Skeletal muscle satellite cell (primary cell): Measurements from ENCODE around the gene ATXN7L1.

Experiments used
- H3K27me3 ChIP-seq: 2 replicates; pipeline ENCODE4 v1.7.0; 2013; ENCODE audit warnings: low read length; ENCODE audit not compliant: control insufficient read depth, insufficient read depth
- H3K36me3 ChIP-seq: 2 replicates; pipeline ENCODE4 v1.7.0; 2013; ENCODE audit warnings: mild to moderate bottlenecking, control low read depth, low read length; ENCODE audit not compliant: insufficient read depth
- H3K4me1 ChIP-seq: 2 replicates; pipeline ENCODE4 v1.7.0; 2013; ENCODE audit warnings: low read length; ENCODE audit not compliant: control insufficient read depth, insufficient read depth
- H3K4me2 ChIP-seq: 2 replicates; pipeline ENCODE4 v1.7.0; 2013; ENCODE audit warnings: mild to moderate bottlenecking, low read length
- H3K4me3 ChIP-seq: 2 replicates; pipeline ENCODE4 v1.7.0; 2013; ENCODE audit warnings: low read length
- H3K9ac ChIP-seq: 2 replicates; pipeline ENCODE4 v1.7.0; 2013; ENCODE audit warnings: mild to moderate bottlenecking, low read depth, low read length, moderate library complexity
- H3K9me3 ChIP-seq: replicated peaks from 2 replicates; pipeline ENCODE4 v1.7.0; 2013; ENCODE audit warnings: mild to moderate bottlenecking, control low read depth, low read length

ATXN7L1 gene

GRCh38 chr7:105580022-105580740 lies 296.2 kb downstream of the ATXN7L1 start:
- H3K9ac ChIP-seq: no peak overlapping the region
- no peak overlapping the region for H3K4me3 ChIP-seq
- no peaks in the 10 kb centered on the region for H3K9me3 ChIP-seq
- H3K36me3 ChIP-seq: no peaks in the 10 kb centered on the region
- H3K4me2 ChIP-seq: no peak overlapping the region
- H3K4me1 ChIP-seq: peaks cover 6% of the 10 kb centered on the region
- no peaks in the 10 kb centered on the region for H3K27me3 ChIP-seq

GRCh38 chr7:105578496-105578895 lies 297.9 kb downstream of the ATXN7L1 start:
- Histone ChIP-seq H3K36me3 (no peaks in the 10 kb centered on the region), H3K27me3 (no peaks in the 10 kb centered on the region), H3K4me2 (no peak overlapping the region), H3K4me3 (no peak overlapping the region), H3K9me3 (no peaks in the 10 kb centered on the region), H3K9ac (no peak overlapping the region), H3K4me1 (peaks cover 6% of the 10 kb centered on the region)

GRCh38 chr7:105577251-105577650 lies 299.1 kb downstream of the ATXN7L1 start:
- Histone ChIP-seq H3K27me3 (no peaks in the 10 kb centered on the region), H3K9ac (no peak overlapping the region), H3K9me3 (no peaks in the 10 kb centered on the region), H3K4me3 (no peak overlapping the region), H3K4me2 (no peak overlapping the region), H3K4me1 (peaks cover 6% of the 10 kb centered on the region), H3K36me3 (no peaks in the 10 kb centered on the region)

- no peaks in the 10 kb centered on the region for H3K9me3 ChIP-seq
- H3K27me3 ChIP-seq: no peaks in the 10 kb centered on the region
- no peak overlapping the region for H3K4me3 ChIP-seq
- H3K9ac ChIP-seq: no peak overlapping the region
- H3K4me1 ChIP-seq: no peaks in the 10 kb centered on the region
- peaks cover 15% of the 10 kb centered on the region for H3K36me3 ChIP-seq
- H3K4me2 ChIP-seq: no peak overlapping the region
These were observed 304.5 kb downstream of the ATXN7L1 start for GRCh38 chr7:105571891-105572290.

- no peaks in the 10 kb centered on the region for H3K27me3 ChIP-seq
- H3K4me1 ChIP-seq: no peaks in the 10 kb centered on the region
- no peak overlapping the region for H3K4me3 ChIP-seq
- no peak overlapping the region for H3K9ac ChIP-seq
- H3K36me3 ChIP-seq: peaks cover 36% of the 10 kb centered on the region
- H3K9me3 ChIP-seq: no peaks in the 10 kb centered on the region
- H3K4me2 ChIP-seq: no peak overlapping the region
These were observed 308.6 kb downstream of the ATXN7L1 start for GRCh38 chr7:105567821-105568220.

GRCh38 chr7:105567024-105567423 lies 309.4 kb downstream of the ATXN7L1 start:
- Histone ChIP-seq H3K9ac (no peak overlapping the region), H3K27me3 (no peaks in the 10 kb centered on the region), H3K9me3 (no peaks in the 10 kb centered on the region), H3K4me1 (no peaks in the 10 kb centered on the region), H3K4me2 (no peak overlapping the region), H3K36me3 (peaks cover 36% of the 10 kb centered on the region), H3K4me3 (no peak overlapping the region)

GRCh38 chr7:105565190-105565589 lies 311.2 kb downstream of the ATXN7L1 start:
- peaks cover 38% of the 10 kb centered on the region for H3K36me3 ChIP-seq
- H3K4me2 ChIP-seq: no peak overlapping the region
- H3K9ac ChIP-seq: no peak overlapping the region

GRCh38 chr7:105559926-105560325 lies 316.5 kb downstream of the ATXN7L1 start:
- Histone ChIP-seq H3K4me2 (no peak overlapping the region), H3K9me3 (no peaks in the 10 kb centered on the region), H3K27me3 (no peaks in the 10 kb centered on the region), H3K4me1 (no peaks in the 10 kb centered on the region), H3K9ac (no peak overlapping the region), H3K36me3 (peaks cover 36% of the 10 kb centered on the region), H3K4me3 (no peak overlapping the region)

More at GRCh38 chr7:105565190-105565589, 311.2 kb downstream of the ATXN7L1 start:
- Histone ChIP-seq H3K27me3 (no peaks in the 10 kb centered on the region), H3K9me3 (no peaks in the 10 kb centered on the region), H3K4me1 (no peaks in the 10 kb centered on the region), H3K4me3 (no peak overlapping the region)
